CD4-positive, alpha-beta T cell treated with Interleukin-4 for 4 hours (primary cell): ENCODE data around the gene GRID2IP.

Experiments
- DNase-seq: peaks from one replicate; pipeline ENCODE4 v3.0.0-alpha.2; 2020

GRID2IP gene

GRCh38 chr7:6516387-6516983, 34.8 kb downstream of the GRID2IP start:
- DNase-seq = peak; percentile 69

GRCh38 chr7:6513541-6513940, 37.7 kb downstream of the GRID2IP start:
- no peak for DNase-seq

- no peak for DNase-seq
Measured at GRCh38 chr7:6512892-6513291, 38.4 kb downstream of the GRID2IP start.

- DNase-seq = no peak
Measured at GRCh38 chr7:6510476-6511133, 40.7 kb downstream of the GRID2IP start.

- no peak for DNase-seq
Measured at GRCh38 chr7:6508950-6509349, 42.3 kb downstream of the GRID2IP start.

- no peak for DNase-seq
Measured at GRCh38 chr7:6508539-6508938, 42.7 kb downstream of the GRID2IP start.

- DNase-seq = no peak
Measured at GRCh38 chr7:6507906-6508305, 43.4 kb downstream of the GRID2IP start.

DNA sequence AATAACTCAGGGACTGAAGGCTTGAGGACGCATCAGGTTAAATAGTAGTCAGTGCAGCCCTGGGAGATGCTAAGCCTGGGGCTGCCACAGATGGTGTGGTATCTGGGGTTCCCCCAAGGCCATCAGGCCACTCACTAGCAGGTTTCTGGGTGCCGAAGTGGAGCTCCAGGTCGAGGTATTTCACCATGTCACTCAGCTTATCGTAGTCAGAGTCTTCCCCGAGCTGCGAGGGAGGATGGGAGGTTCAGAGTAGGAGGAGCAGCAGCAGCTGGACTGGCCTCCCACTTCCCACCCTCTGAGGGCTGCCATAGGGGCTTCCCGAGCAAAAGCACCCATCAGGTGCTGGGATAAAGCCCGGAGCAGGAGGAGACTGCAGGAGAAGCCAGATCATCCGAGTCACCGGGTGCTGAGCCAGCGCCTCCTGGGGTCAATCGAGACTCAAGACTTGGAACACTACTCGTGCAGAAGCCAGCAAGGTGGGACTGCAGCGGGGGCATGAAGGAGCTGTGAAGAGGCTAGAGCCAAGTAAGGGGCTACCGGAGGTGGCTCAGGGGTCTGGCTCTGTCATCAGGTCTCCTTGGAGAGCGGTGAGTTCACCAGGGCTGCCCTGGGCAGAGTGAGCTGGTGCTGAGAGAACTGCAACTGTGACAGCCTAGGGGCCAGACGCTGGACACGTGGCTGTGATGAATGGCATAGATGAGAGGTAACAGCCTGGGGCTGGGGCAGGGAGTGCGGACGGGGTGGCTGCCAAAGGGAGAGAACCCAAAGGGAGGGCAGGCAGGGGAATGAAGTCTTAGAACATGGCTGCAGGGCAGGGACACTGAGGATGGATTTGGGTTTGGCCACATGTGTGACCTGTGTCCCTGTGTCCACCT, 45.3 kb downstream of the GRID2IP start:
- no peak for DNase-seq

- no peak for DNase-seq
Measured at GRCh38 chr7:6504996-6505395, 46.3 kb downstream of the GRID2IP start.

GRCh38 chr7:6502886-6503285, 48.4 kb downstream of the GRID2IP start:
- DNase-seq = no peak

DNA sequence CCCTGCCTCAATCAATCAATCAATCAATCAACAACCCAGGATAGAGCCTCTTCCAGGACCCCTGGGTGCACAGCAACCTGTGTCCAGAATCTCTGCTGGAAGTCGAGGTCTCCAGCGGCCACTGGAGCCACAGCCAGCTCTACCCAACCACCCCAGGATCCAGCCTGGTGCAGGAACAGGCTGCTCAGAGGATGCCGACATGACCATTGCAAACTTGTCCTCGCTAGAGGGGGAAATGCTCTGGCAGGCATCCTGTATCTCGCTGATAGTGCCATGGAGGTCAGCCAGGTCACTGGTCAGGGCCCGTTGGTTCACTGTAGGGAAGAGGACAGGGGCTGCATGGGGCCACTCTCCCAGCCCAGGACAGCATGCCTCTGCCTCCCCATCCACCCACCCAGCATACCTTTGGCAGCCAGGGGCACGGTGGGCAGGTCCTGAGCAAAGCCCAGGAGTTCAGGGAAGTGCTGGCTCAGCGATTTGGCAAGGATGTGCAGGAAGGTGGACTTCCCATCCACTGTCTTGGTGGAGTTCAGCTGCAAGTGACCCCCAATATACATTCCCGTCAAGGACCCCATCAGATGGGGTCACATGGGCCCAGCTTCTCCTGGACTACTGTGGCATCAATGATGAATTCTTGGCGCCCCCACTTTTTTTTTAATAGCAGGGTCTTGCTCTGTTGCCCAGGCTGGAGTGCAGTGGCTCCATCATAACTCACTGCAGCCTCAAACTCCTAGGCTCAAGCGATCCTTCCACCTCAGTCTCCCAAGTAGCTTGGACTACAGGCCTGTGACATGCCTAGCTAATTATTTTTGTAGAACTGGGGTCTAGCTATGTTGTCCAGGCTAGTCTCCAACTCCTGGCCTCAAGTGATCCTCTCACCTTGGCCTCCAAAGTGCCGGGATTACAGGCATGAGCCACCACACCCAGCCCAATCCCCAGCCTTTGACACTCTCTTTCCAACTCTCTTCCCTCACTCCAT, 49.4 kb downstream of the GRID2IP start:
- no peak for DNase-seq

DNA sequence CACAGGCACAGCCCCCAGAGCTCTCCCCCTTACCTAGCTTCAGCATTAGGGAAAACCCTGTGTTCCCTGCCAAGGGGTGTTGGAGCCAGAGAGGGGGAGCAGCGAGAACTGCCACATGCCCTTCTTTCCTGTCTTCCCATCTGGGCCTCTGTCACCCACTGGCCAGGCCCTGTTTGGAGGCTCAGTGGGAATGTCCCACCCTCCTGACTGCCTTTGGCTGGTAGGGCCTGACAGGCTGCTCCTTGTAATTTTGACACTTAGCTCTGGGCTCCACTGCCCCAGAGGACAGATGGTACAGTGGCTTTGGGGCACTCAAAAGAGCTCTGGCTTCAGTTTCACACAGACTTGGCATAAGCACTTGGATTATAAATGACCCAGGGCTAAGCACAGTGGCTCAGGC, 50.6 kb downstream of the GRID2IP start:
- DNase-seq = no peak

- DNase-seq = no peak
Measured at GRCh38 chr7:6497994-6498393, 53.3 kb downstream of the GRID2IP start.

DNA sequence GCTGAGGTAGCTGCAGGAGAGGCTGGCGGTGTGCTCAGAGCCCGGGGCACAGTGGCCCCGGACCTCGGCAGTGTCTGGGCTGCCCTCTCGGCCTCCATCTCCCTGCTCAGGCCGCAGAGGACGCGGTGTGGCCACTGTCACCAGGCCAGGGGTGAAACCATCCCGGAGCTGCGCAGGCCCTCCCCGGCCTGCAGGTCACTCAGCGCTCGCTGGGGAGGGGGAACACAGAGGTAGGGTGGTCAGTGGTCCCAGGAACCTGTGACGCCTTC, 53.7 kb downstream of the GRID2IP start:
- no peak for DNase-seq

DNA sequence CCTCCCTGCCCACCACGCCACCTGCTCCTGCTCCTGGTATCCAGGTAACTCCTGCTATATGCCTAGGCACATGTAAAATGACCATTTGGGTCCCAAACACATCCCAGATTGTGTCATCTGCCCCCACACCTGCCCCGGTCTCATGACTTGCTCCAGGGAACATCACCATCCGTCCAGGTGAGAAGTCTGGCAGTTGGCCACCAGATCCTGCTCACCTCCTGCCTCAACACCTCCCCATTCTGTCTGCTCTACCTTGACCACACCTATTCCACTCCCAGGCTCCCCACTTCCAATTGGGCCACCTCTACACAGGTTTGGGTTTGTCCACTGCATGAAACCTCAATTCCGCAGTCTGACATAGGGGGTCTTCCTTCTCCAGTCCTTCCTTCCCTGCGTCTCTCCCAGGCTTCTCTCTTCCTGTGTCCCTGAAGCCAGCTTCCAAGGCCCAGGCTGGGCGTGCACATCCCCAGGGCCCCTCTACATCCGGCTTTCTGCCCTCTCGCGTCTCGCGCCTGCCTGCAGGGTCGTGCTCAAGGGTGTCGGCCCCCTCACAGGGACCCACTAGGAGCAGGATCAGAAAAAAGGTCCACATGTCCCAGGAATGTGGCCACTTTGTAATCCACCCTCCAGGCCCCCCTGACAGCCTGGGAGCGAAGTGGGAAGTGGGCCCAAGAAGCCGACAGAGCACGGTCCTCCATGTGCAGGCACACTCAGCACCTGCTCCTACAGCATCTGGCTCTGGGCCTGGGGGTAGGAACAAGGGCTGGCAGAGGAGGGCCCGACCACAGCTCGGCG, 54.2 kb downstream of the GRID2IP start:
- DNase-seq = no peak

DNA sequence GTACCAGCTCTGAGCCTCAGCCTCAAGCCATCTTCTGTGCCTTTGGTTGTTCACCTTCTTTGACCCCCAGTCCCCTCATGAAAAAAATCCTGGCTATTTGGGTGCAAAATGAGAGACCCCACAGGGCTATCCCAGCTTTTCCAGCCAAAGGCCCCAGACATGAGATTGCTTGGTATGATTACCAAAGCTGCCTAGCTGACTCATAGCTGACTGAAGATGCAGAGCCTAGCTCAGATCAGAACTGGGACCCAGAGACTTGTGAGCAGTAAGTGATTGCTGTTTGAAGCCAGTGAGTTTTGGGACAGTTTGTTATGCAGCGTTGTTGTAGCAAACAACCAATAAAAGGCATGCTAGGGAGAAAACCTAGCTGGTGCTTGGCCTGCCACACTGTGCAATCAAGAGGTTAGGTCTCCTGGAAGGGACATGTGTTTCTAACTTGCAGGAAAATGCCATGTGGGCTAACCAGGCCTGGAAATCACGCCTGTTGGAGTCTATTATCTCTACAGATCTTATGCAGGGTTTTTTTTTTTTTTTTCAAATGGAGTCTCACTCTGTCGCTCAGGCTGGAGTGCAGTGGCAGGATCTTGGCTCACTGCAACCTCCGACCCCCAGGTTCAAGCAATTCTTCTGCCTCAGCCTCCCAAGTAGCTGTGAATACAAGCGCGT, 55.5 kb downstream of the GRID2IP start:
- DNase-seq = no peak

DNA sequence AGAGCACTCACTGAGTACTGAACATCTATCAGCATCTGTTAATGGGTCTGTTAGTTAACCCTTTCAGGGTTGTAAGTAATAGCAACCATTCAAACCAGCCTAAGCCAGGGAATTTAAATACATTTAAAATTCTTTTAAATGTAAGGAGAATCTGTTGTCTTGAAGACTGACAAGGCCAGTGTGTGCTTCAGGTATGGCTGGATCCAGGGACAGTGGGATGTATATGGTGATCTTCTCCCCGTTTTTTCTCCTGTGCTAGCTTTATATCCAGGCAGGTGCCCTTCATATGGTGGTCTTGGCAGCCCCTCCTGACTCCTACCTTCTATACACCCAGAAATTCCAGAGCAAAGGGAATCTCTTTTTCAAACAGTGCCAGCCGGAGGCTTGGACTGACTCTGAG, 56.9 kb downstream of the GRID2IP start:
- no peak for DNase-seq

DNA sequence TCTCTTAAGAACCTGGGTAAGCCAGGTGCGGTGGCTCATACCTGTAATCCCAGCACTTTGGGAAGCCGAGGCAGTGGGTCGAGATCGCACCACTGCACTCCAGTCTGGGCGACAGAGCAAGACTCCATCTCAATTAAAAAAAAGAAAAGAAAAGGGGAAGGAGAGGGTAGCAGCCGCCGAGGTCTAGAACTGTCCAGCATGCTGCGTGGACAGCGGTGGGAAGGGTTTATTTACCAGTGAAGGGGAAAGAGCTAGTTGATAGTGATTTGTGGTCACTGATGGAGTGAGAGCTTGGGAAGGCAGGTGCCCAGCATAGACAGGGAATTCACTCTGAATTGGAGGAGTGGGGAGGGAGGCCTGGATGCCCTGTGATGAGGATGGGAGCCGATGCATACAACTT, 60.1 kb downstream of the GRID2IP start:
- no peak for DNase-seq

- DNase-seq = no peak
Measured at GRCh38 chr7:6489612-6490011, 61.6 kb downstream of the GRID2IP start.

- DNase-seq = no peak
Measured at GRCh38 chr7:6487184-6487545, 64.1 kb downstream of the GRID2IP start.

GRCh38 chr7:6486438-6487183, 64.7 kb downstream of the GRID2IP start:
- DNase-seq = no peak
